Cardiac fibroblast (primary cell): Measurements from ENCODE around the gene GRIA4.

Source experiments
- DNase-seq, 2 donors: peaks; one replicate each; pipeline versions ENCODE4 v3.0.0 to v3.0.0-alpha.2; 2010; ENCODE audit warnings: low read depth in 2 of 2
- H3K4me3 ChIP-seq, 2 donors: replicated peaks in 1 of 2; 1 replicate in 1 of 2; 2 replicates in 1 of 2; pipeline ENCODE4 v1.5.1; 2011; ENCODE audit warnings: low read depth in 2 of 2, low read length in 2 of 2, mild to moderate bottlenecking in 2 of 2, moderate library complexity in 1 of 2
- TF ChIP-seq, protein P1 (sequence below): IDR thresholded peaks from one replicate; pipeline ENCODE4 v1.5.1; 2011; ENCODE audit warnings: low read depth, mild to moderate bottlenecking, low read length, inconsistent platforms

Gene GRIA4

DNA sequence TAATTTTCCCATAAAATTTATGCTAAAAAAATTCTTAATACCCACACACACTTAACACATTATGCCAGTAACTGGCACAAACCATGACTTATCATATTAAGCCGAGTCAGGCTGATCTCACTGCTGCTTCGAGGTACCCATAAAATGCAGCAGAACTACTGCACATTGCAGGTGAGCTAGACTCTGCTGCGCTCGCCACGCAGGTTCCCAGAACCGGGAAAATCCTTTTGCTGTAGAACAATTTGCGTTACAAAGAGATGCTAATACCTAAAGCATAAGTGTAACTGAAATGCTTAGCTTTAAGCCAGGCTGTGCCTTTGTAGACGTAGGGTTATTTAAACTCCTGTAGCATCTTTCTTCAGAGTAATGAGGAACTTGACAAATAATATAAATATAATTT lies 211.9 kb downstream of the GRIA4 start:
- H3K4me3 ChIP-seq: no peak overlapping the region
- DNase-seq: no peak
- TF ChIP-seq, protein P1, sequence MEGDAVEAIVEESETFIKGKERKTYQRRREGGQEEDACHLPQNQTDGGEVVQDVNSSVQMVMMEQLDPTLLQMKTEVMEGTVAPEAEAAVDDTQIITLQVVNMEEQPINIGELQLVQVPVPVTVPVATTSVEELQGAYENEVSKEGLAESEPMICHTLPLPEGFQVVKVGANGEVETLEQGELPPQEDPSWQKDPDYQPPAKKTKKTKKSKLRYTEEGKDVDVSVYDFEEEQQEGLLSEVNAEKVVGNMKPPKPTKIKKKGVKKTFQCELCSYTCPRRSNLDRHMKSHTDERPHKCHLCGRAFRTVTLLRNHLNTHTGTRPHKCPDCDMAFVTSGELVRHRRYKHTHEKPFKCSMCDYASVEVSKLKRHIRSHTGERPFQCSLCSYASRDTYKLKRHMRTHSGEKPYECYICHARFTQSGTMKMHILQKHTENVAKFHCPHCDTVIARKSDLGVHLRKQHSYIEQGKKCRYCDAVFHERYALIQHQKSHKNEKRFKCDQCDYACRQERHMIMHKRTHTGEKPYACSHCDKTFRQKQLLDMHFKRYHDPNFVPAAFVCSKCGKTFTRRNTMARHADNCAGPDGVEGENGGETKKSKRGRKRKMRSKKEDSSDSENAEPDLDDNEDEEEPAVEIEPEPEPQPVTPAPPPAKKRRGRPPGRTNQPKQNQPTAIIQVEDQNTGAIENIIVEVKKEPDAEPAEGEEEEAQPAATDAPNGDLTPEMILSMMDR: no peak

DNA sequence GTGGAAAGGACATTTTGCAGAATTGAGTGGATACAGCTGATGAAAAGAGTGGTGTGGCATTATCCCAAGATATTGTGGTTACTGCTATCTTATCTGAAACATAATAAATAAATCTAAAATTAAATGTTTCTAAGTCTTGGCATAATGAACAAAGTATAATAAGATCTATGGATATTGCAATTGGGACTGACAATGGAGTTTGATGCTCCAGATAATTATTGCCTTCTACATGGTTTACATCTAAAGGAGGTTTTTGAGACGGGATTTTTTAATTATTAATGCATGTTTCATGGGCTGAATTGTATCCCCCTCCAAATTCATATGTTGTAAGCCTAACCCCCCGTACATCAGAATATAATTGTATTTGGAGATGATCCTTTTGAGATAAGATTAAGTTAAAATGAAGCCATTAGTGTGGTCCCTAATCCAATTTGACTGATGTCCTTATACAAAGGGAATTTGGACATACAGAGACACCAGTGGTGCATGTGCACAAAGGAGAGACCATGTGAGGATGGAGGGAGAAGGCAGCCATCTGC lies 213.7 kb downstream of the GRIA4 start:
- no peak for DNase-seq
- TF ChIP-seq, protein P1: no peak
- H3K4me3 ChIP-seq: no peak overlapping the region

DNA sequence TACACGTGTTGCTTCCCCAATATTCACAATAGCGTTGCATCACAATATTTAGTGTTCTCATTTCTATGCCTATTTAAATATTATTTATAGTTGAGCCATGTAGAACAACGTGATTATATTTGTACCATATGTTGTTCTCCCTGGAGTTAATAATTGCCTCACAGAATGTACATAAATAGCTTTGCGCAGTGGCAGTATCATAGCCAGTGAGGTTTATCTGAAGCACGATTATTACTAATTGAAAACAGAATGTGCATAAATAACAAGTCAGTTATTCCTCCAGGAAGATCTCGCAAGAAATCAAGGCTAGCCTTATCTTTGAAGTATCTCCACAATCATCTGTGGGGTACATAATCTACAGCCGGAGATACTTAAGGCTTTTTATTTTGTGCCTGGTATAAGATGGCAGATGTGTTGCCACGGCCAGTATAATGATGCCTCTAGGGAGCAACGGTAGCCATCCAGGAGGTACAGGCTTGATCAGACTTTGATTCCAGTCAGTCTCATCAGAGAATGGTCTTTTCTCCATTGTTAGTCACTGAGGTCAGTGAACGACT lies 214.7 kb downstream of the GRIA4 start:
- no peak for DNase-seq
- no peak overlapping the region for H3K4me3 ChIP-seq
- TF ChIP-seq, protein P1: no peak

DNA sequence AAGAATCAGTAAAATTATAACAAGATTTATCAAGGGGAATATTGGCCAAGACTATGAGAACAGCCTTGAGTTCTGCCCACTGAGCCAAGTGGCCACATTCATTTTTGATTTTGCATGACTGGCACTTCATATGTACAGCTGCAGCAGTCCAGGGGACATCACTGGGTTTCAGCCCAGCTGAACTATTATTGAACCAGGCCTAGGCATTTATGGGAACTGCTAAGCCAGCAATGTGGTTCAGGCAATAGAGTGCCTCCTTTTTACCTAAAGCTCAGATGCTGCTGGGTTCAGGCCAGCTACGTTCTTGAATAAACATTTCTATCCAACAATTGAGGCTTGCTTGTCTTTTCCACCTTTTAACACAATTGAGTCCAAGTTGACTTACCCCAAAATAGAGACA lies 215.3 kb downstream of the GRIA4 start:
- no peak for DNase-seq
- H3K4me3 ChIP-seq: no peak overlapping the region
- TF ChIP-seq, protein P1: no peak

DNA sequence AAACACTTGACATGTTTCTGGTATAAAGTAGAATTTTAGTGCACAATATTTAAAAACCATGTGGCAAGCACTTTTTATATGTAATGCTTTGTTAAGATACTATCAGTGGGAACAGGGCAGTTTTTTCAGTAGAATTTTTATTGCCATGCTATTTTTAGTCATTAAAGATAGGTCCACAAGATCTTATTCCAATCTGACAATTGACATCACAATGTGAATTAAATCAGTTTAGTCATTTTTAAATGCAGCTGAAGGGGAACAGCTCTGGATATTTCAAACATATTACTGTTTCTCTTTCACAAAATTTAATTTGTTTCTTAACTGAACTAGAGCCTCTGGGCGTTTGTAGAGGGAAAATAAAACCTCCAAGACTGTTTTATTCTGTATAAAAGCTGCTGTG lies 218.0 kb downstream of the GRIA4 start:
- H3K4me3 ChIP-seq: no peak overlapping the region
- TF ChIP-seq, protein P1: no peak
- DNase-seq: no peak

DNA sequence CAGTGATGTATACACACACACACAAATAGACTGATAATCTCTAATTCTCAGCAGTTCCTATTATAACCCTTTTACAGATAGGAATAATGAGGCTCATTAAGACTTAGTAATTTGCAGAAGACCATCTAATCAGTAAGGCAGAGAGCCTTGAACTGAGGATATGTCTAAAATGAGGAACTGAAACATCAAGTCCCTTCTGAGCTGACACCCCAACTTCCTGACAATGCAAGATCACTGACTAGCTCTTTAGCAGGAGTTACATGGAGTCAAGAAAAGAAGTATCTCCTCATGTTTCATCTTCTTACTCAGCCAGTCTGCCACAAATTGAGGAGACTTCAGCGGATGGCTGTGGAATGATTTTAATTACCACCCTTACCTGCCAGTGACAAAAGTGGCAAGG lies 219.2 kb downstream of the GRIA4 start:
- TF ChIP-seq, protein P1: no peak
- DNase-seq: no peak
- H3K4me3 ChIP-seq: no peak overlapping the region

DNA sequence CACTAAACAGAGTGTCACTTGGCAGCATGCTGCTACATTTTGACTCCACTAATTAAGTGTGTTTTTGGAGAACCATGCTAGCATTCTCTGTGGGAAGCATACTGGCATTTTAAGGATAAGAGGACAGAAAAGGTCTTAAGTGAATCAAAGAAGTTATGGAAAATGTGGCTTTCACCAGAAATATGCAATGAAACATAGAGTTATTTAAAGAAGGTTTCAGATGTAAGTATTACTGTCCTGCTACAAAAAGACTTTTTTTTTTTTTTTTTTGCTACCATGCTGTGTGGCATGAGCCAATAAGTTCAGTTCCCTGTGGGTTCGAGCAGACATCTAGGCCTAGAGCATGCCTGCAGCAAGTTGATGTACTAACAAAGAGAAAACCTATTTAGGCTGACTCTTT lies 224.6 kb downstream of the GRIA4 start:
- no peak for DNase-seq
- H3K4me3 ChIP-seq: no peak overlapping the region
- TF ChIP-seq, protein P1: no peak
